Right lobe of liver (tissue), 4 donors: Measurements from ENCODE around the gene HPS5.

Experiments used
- CTCF ChIP-seq, 4 donors: fragments of 200-600 bp in 3 of 4; fragments of 450-650 bp in 1 of 4; IDR thresholded peaks; one replicate each; pipeline versions ENCODE4 v1.5.1 to v1.8.0; 2016 to 2022; ENCODE audit warnings: antibody characterized with exemption in 4 of 4, mild to moderate bottlenecking in 2 of 4
- POLR2A ChIP-seq: fragments of 450-650 bp; IDR thresholded peaks from one replicate; pipeline ENCODE4 v1.6.1; 2017; ENCODE audit warnings: antibody characterized with exemption, mild to moderate bottlenecking
- donor health status: DM: no; HTN: no; CAD: no.
- donor health status: DM: no; HTN: no; CAD: no.
- donor health status: DM: no; HTN: yes; CAD: no.

- TF ChIP-seq POLR2A = no peak
- TF ChIP-seq CTCF (IDR thresholded peaks at IDR 0.05) = no peak
These were observed 56.0 kb downstream of the HPS5 start, which contains the start of gene SAA1 for GRCh38 chr11:18265949-18266348.
